Measurements from ENCODE around the gene PRRX2.

GRCh38 chr9:129664746-129665388 is 580 bp upstream of the PRRX2 start:
- TF ChIP-seq POLR2AphosphoS5 (IDR thresholded peaks at IDR 0.05; ENCODE audit: low read depth, low read length) (no peak), SIN3A (IDR thresholded peaks at IDR 0.05; ENCODE audit: borderline replicate concordance, insufficient read depth, low read length) (no peak)

Data from PFSK-1 (cell line).